NCI-H128 (cell line): ENCODE data around the gene DRC3.

Source experiments
- DNase-seq: peaks from one replicate; lab custom pipeline; 2025; ENCODE audit not compliant: unreplicated experiment; lab: John Stamatoyannopoulos, UW

DRC3 gene

DNA sequence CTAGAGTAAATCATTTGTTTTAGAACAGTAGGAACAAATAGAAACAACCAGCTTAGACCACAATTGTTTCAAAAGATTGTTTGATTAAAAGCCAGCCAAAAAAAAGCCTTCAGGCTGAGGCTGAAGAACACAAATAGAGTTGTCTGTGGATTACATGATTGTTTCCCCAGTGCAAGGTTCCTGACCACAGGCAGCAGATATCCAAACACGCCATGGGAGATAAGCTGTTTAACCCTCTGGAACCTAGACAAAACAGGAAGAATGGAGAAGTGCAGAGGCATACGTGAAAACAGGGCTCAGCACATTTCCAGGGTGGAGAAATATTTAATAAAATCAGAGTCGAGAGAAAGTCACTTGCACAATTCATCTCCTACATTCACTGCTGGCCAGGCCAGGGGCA, 45.3 kb downstream of the DRC3 start:
- no peak for DNase-seq

DNA sequence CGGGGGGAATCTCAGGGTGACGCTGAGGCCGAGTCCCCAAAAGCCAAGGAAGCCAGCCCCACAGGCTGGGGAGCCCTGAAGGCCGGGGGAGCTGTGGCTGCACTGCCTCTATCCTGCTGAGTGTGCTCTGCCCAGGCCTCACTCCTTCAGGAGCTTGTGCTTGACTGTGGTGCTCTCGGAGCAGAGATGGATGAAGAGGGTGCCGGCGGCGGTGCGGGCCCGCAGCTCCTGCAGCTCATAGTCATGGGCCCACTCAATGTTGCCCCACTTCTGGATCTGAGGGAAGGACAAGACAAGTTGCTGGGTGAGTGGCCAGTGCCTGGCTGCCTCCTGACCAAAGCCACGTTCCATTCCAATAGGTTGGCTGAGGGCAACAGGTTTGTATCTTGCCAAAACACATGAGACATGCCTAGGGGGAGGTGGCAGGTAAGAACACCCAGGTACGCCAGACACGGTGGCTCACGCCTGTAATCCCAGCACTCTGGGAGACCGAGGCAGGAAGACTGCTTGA, 45.8 kb downstream of the DRC3 start:
- DNase-seq = no peak

DNA sequence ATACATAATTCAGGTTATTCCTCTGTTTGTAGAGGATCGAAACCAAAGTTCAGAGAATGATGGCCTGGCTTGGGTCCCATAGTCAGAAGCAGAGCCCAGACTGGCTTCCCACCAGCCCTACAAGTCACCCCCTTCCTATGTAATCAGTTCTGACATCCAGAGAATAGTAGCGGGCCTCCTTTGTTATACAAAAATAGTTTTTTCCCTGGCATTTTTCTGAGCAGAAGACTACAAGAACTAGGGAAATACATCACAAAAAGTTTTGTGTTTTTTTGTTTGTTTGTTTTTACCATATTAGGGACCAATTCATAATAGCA, 47.1 kb downstream of the DRC3 start:
- no peak for DNase-seq

DNA sequence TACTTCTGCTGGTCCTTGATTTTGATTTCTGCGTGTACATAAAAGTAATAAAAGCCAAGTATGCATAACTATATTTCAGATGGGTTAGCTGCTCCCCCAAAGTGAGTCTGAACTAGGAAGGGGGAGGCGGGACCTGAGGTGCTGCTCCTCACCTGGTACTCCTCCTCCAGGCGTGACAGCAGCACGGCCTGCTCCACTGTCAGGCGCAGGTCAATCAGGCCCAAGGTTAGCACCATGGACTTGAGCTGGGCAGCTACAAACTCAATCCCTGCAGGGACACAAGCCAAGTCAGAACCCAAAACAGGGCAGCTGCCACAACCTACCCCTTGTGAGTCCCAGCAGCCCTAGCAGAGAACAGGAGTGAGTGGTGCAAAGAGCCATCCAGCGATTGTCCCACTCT, 48.3 kb downstream of the DRC3 start:
- no peak for DNase-seq

DNA sequence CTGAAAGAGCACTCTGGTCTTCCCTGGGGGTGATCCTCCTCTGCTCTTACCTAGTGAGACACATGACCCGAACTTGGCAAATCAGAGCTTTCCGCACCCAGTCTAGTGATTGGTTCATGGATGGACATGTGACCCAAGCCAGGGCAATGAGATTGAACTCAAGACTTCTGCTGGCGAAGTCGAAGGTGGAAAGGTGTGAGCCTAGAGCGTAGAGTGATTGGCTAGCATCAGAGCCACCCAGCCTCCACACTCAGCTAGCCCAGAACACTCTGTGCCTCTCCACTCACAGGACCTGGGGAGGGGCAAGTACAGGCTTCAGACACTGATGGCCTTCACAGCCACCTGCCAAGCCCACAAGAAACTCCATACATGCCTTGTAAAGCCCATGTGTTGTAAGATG, 48.7 kb downstream of the DRC3 start:
- DNase-seq = no peak

DNA sequence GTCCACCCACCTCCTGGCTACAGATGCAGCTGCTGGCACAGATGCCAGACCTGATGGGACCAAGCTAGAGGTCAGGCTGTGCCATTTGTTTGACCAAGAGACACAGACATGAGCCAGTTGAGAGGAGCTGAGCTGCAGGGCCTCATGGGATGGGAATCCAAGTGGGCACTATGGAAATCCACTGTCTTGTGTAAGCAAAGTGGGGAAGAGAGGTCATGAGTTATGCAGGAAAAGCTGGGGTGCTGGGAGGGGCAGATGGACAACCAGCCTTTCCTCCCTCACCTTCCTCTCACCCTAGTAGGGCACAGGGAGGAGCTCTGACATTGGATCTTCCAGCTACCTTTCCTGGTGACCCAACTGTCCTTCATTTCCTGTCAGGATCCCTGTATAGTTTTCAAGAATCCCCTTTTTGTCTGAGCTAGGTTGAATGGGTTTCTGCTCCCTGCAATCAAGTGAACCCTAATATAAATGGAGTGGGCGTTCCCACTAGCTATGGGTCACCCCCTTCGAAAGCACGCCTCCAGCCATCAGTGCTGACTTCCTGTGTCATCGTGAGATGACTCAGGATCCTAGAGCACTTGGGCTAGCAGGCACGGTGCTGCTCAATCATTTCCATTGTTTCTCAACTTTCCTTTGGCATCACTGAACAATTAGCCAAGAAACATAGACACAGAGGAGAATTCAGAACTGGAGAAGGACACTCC, 52.7 kb downstream of the DRC3 start:
- DNase-seq = no peak

DNA sequence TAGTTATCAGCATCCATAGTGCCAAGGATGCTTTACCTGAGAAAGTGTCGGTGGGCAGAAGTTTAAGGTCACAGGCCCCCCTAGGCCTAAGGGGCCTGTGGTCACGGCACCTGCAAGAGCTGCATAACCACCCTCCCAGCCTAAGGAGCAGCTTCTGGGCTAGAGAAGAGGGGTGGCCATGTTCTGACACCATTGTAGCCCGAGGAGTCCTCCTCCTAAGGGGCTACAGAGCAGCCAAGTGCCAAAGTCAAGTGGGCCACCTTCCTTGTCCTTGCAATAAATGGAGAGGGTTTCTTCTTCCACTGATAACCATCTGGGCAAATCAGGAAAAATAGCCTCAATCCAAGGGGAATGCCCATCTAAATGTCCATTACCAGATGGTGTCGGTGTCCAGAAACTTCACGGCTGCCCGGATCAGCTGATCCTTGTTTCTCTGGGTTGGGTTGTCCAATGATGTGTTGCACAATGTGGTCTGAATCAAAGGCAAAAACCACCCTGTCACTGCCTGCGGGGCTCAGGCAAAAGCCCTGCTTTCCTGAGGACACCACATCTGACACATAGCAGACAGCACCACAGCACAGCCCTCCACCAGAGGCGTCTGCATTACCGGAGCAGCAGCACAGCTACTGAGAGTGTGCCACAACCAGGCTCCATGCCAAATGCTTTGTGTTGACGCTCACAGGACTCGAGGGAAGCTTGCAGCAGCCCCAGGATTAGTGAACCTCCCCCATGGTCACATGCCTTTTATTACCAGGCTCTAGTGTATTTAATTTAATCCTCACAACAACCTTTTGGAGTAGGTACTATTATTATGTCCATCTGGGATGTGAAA, 53.5 kb downstream of the DRC3 start:
- DNase-seq = no peak

DNA sequence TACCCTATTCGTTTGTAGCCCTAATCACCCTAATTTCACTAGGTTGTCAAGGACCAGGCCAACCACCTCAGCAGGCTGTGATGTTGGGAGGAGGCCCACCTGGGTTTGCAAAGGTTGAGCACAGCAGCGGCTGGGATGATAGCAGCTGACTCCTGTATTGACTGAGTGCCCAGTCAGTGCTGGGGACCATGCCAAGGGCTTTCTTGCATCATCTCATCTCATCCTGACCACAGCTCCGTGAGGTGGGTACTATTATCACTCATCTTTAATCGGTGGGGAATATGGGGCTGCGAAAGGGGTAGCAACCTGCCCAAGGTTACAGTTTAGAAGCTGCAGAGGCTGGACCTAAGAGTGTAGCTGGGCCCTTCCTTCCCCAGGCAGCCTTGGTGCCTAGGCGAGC, 54.6 kb downstream of the DRC3 start:
- DNase-seq = no peak

DNA sequence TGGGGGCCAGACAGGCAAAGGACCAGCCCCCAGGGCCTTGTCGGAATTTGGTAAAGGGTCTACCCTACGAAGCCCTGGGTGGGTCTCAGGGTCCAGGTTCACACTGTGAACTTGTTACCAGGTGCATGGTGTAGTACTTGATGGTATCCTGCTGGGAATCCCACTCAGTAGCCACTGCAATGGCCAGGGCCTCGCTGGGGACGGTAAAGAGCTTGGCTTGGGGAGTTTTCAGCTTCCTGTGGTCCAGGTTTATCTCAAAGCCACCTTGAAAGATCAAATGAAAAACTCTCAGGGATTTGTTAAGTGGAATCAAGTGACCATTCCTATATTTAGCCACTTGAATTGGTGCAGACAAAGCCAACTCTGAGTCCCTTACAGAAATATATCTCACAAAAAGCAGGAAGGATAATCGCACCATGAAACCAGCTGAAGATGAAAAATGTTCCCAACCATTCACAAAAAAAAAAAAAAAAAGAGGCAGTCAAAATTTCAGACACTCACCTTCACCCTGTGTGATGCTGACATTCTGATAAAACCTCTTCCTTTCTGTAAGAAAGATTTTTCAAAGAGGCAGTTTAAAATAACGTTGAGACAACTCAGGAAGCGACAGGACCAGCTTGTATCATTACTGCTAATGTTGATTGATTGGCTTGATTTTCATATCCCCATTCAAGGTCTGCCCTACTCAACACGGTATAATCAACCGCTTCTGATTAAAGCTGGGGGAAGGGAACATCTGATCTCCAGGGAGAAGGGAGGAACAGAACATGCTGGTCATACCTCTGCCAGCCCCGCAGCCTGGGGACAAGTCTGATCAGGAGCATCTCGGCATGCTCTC, 55.7 kb downstream of the DRC3 start:
- DNase-seq = no peak

DNA sequence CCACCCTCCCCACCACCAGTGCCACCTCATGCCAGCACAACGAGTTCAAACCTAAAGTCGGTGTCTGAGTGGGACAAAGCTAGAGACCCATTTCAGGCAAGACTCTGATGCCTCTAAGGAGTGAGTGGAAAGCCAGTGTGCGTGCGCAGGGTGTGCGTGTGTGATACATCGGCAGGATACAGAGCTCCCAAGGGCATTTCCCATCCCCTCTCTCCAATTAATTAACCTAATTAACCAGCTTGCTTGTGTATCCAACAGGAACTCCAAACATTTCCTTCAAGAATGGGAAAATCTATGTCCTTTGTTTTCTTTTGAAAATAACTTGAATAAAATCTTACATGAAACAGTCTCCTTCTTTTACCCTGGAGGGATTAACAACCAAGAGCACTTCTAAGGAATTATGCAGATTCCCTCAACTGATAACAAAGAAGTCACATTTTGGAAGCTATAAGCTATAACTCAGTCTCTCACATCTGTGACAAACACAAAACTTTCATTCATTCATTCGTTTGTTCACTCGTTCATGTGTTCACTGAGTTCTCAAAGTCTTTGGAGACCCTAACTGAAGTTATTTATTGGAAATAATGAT, 56.4 kb downstream of the DRC3 start:
- no peak for DNase-seq

DNA sequence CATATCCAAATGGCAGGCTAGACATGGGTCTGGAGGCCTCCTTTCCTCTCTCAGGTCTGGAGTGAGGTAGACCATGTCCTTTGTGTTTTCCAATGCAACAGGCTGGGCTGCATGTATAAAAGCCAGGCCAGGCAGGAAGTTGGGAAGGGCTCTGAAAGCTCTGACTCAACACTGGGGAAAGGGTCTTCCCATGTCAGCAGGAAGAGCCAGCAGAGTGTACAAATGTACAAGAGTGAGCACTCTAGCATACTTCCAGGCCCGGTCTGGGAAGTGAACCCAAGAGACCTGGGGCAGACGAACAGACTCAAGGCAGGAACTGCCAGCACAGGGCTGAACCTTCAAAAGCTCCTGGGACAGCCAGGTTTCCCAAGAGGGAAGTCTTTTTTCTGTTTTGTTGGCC, 59.3 kb downstream of the DRC3 start:
- no peak for DNase-seq

DNA sequence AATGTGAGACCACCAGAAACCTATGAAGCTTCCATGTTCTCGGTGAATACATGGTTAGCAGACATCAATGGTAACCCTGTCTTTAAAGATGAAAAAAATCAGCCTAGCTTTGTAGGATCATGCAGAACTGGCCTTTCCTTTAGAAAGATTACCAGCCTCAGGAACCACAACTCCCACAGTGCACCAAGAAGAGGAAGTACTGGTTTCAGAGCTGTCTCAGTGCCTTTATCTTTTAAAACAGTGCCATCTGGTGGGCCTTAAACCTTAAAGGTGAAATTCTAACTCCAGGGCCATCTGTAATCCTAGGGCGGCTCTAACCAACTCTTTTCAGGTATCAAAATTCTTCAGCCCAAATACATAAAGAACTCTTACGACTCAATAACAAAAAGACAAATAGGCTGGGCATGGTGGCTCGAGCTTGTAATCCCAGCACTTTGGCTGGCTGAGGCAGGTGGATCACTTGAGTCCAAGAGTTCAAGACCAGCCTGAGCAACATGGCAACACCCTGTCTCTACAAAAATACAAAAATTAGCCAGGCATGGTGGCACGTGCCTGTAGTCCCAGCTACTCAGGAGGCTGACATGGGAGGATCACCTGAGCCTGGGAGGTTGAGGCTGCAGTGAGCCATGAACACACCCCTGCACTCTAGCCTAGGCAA, 60.9 kb downstream of the DRC3 start:
- DNase-seq = peak; percentile 17

DNA sequence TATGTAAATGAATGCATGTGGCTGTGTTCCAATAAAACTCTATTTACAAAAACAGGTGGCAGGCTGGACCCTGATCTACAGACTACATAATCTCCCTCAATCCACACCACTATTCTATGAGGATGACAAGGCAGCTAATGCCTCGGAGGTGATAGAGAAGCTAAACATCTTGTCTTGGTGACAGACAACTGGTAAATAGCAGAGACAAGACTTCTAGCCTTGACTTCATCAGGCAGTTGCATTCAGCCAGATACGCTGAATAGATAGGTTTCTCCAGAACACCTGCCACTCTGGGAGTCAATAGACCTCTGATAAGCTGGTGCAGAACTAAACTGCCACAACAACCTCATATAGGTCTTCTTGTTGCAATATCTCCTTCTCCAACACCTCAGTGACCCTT, 63.0 kb downstream of the DRC3 start:
- no peak for DNase-seq

DNA sequence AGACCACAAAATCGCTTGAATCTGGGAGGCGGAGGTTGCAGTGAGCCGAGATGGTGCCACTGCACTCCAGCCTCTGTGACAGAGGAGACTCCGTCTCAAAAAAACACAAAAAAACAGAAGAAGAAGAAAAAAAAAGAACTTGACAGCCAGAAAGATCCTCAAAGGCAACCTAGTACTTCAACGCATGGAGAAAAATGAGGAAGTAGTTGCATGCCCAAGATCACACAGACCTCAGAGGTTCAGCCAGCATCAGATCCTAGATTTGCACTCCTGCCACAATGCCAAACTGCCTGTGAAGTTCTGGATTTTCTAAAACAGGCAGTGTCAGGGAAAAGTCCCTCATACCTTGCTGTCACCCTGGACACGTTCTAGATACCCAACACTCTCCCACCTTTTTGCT, 64.8 kb downstream of the DRC3 start:
- no peak for DNase-seq

DNA sequence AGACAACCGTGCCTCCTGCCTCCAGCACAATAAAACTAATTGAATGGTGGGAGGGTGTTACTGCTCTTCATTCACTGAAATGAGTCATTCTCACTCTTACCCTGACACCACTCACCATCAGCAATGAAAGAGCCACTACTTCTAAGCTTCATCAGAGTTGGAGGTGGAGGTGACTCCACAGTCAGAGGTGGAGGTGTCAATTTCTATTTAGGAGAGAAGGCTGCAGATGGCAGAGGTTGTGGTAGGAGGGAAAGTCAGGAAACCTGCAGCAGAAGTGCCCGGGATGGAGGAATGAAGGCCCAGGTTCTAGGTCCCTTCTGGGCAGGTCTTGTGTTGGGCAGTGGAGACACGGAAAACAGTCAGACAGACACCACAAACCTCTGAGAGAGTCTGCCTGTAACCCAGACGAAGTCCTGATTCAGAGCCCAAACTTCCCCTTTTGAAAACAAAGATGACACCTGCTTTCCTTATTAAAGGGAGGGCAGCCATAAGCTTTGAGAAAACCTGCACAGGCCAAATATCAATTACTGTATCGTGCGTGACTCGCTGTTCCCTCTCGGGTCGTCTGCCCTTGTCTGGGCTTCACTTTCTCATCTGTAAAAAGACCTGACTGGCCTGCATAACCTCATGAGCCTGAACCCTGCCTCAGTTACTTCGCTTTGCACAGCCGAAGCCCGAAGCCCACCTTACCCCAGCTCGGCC, 65.6 kb downstream of the DRC3 start:
- DNase-seq = no peak

DNA sequence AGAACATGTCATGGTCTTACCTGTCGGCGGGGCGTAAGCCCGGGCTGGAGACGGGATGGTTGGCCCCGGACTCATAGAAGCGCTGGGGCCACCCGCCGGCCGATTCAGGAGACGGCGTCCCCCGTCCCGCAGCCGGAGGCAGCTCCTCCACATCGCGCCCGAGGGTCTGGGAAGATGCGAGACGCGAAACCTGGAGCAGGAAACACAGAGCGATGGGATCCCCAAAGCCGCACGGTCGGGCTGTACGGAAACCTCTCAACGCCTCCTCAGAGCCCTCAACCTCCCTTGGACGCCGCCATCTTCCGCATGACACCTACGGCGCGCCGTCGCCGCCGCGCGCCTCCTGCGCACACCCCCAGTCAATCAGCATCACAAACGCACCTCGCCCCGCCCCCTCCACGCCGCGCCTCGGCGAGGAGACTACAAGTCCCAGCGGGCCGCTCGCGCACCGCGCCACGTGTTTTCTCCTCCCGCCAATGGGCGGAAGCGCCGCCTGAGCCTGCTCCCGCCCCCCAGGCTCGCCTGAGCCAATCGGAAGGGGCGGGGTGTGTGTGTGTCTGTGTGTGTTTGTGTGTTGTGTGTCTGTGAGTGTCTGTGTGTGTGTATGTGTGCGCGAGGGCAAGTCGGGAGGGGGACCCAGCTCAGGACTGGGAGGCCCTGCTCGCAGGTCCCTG, 66.3 kb downstream of the DRC3 start, which contains the start of the genes ATPAF2 and GID4:
Gene ATPAF2 (minus strand): TSS at position 308 of the 674 bp plus-strand sequence. CDS start 155 bp downstream, at position 153.
Gene GID4 (plus strand): TSS at position 548 of the 674 bp plus-strand sequence. CDS start 57 bp downstream, at position 605.
- DNase-seq = peak; percentile 92

DNA sequence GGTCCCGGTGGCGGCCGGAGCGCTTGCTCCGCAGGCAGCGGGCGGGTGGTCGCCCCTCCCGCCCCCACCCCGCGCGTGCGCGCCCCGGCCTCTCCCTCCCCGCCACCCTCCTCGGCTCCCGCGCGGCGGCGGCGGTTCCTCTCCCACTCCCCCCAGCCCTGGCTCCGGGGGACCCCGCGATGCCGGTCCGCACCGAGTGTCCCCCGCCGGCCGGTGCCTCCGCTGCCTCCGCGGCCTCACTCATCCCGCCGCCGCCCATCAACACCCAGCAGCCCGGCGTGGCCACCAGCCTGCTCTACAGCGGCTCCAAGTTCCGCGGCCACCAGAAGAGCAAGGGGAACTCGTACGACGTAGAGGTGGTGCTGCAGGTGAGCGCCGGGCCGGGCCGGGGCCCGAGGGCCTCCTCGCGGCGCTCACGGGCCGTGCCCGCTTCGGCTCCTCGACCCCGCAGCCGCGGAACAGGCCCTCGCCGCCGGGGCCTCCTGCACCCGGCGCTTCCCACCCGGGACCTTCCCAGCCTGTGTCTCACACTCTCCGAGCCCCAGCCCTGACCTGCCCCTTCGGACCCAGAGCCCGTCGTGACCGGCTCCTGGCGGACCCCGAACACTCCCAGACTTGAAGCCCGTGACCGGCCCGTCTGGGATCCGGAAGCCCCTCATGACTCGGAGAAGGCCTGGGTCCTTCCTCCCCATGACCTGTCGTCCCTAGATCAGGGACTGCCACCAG, 67.0 kb downstream of the DRC3 start:
- no peak for DNase-seq

DNA sequence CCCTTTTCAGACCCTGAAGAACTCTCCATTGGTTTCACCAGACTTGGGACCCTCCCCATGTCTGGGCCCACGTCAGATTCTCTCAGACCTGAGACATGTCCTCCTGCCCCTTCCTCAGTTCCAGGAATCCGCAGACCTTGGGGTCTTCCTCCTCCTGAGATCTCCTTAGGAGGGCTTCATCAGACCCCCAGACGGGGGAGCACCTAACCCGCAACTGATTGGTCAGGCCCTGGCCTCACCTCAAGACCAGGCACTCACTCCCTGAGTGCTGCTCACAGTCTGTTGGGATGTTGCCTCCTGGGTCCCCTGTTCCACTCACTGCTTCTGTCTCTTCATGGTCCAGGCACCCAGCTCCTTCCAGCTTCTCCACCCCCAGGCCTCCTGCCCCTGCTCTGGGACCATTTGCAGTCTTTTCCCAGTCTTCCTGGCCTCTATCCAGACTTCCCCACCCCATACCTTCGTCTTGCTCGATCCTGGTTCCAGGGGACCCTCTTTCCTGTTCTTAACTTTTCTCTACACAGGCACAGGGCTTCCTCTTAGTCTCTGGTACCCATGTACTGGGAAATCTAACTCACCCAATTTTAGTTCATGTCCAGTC, 67.7 kb downstream of the DRC3 start:
- DNase-seq = no peak
